ENCODE measurements around the gene STRA6.

STRA6 gene

GRCh38 chr15:74130849-74131627 is 71.5 kb downstream of the STRA6 start:
- no peak for DNase-seq

- DNase-seq, result no peak
Observed at GRCh38 chr15:74130155-74130848, 72.3 kb downstream of the STRA6 start, which contains the start of gene ISLR2. Gene ISLR2 (plus strand): TSS chr15:74130586. CDS start chr15:74132755, 2,169 bp downstream.

- DNase-seq, result no peak
Observed at GRCh38 chr15:74129586-74130154, 72.9 kb downstream of the STRA6 start.

All from CD4-positive, alpha-beta T cell treated with Interleukin-4 for 4 hours (primary cell).